Activated CD8-positive, alpha-beta T cell treated with anti-CD3 and anti-CD28 coated beads for 36 hours (primary cell): ENCODE measurements around the gene TIMM23. TPM values are rescaled to one million over a fixed set of nuclear protein-coding genes. Genes with fewer than 3 reads are reported as not detected.
A peak's percentile ranks its signal among the peaks of the same experiment; 100 is the strongest.
"Not testable (repeated sequence)": the region's sequence is repeated elsewhere in the genome, so short reads cannot be mapped to it uniquely, and the experiment has no call there.

Source experiments
- ATAC-seq: fragments of 200-7000 bp; cut with Tn5 transposase; one replicate; pipeline ENCODE4 v1.10.0; 2021; ENCODE audit warnings: mild to moderate bottlenecking, moderate library complexity
- CTCF ChIA-PET: fragments of 350-600 bp; sonication (Branson Sonifier 250); formaldehyde crosslinking; loops from one replicate; lab custom pipeline; 2021; ENCODE audit warnings: antibody characterized with exemption; lab: Charles Lee
- POLR2A ChIA-PET: fragments of 350-600 bp; sonication (Branson Sonifier 250); formaldehyde crosslinking; loops from one replicate; lab custom pipeline; 2021; ENCODE audit warnings: antibody characterized with exemption; lab: Charles Lee
- DNase-seq: peaks from one replicate; pipeline ENCODE4 v3.0.0-alpha.2; 2020
- H3K27ac Mint-ChIP-seq: one replicate; pipeline ENCODE4 v1.8.0; 2021; ENCODE audit warnings: mild to moderate bottlenecking, mixed read lengths
- H3K27me3 Mint-ChIP-seq: one replicate; pipeline ENCODE4 v1.8.0; 2021; ENCODE audit warnings: mixed read lengths
- H3K36me3 Mint-ChIP-seq: one replicate; pipeline ENCODE4 v1.8.0; 2021; ENCODE audit warnings: low read depth, mixed read lengths
- H3K4me1 Mint-ChIP-seq: one replicate; pipeline ENCODE4 v1.8.0; 2021; ENCODE audit warnings: low read depth, mixed read lengths
- H3K4me3 Mint-ChIP-seq: one replicate; pipeline ENCODE4 v1.8.0; 2021; ENCODE audit warnings: mild to moderate bottlenecking, moderate library complexity, mixed read lengths
- H3K9me3 Mint-ChIP-seq: one replicate; pipeline ENCODE4 v1.8.0; 2021; ENCODE audit warnings: mixed read lengths
- CTCF ChIP-seq: fragments of 200-600 bp; IDR thresholded peaks from one replicate; pipeline ENCODE4 v1.8.0; 2022; ENCODE audit warnings: antibody characterized with exemption, mild to moderate bottlenecking
- intact Hi-C: fragments of 100-400 bp; cut with micrococcal nuclease; formaldehyde crosslinking; loops from one replicate; pipeline ENCODE4 v1.10.0; 2022
- total RNA-seq, 2 experiments: library from RNA; stranded (reverse); gene quantifications; one replicate each; pipeline ENCODE4 v1.2.3, GENCODE V29; 2021

The TIMM23 gene
- total RNA-seq, 2 experiments from 2014 or later, result 70.7 to 76.2 TPM

- POLR2A ChIA-PET, H3K27me3 Mint-ChIP-seq, H3K36me3 Mint-ChIP-seq, ATAC-seq, DNase-seq, intact Hi-C loops, CTCF ChIA-PET, H3K27ac Mint-ChIP-seq, H3K4me1 Mint-ChIP-seq, H3K4me3 Mint-ChIP-seq, H3K9me3 Mint-ChIP-seq: not testable (repeated sequence)
These were observed 9.4 kb upstream of the TIMM23 start for GRCh38 chr10:45962686-45963452.

GRCh38 chr10:45971019-45971418 is 1.3 kb upstream of the TIMM23 start:
- DNase-seq, CTCF ChIA-PET, H3K27me3 Mint-ChIP-seq, intact Hi-C loops, H3K27ac Mint-ChIP-seq, POLR2A ChIA-PET, H3K9me3 Mint-ChIP-seq, ATAC-seq: not testable (repeated sequence)
- peaks cover 29% of the 10 kb centered on the region for H3K4me1 Mint-ChIP-seq
- H3K4me3 Mint-ChIP-seq, result peak overlapping the region; percentile 99
- H3K36me3 Mint-ChIP-seq, result peaks cover 19% of the 10 kb centered on the region

GRCh38 chr10:45971742-45972105 is 565 bp upstream of the TIMM23 start:
- ATAC-seq, result peak; percentile 45
- Mint-ChIP-seq H3K4me1 (peaks cover 30% of the 10 kb centered on the region), H3K27ac (peak overlapping the region; percentile 91), H3K4me3 (peak overlapping the region; percentile 99), H3K36me3 (peaks cover 20% of the 10 kb centered on the region)
- POLR2A ChIA-PET, CTCF ChIA-PET, H3K27me3 Mint-ChIP-seq, intact Hi-C loops, H3K9me3 Mint-ChIP-seq: not testable (repeated sequence)
- DNase-seq, result peak; percentile 15

GRCh38 chr10:45972813-45973169 is 502 bp downstream of the TIMM23 start:
- peaks cover 24% of the 10 kb centered on the region for H3K36me3 Mint-ChIP-seq
- H3K4me3 Mint-ChIP-seq, result peak overlapping the region; percentile 99
- ATAC-seq, POLR2A ChIA-PET, intact Hi-C loops, H3K27me3 Mint-ChIP-seq, DNase-seq, CTCF ChIA-PET, H3K9me3 Mint-ChIP-seq: not testable (repeated sequence)
- H3K4me1 Mint-ChIP-seq, result peaks cover 30% of the 10 kb centered on the region
- peak overlapping the region; percentile 96 for H3K27ac Mint-ChIP-seq

GRCh38 chr10:45974041-45974440 is 1.8 kb downstream of the TIMM23 start:
- Mint-ChIP-seq H3K4me3 (peak overlapping the region; percentile 99), H3K36me3 (peaks cover 24% of the 10 kb centered on the region), H3K4me1 (peaks cover 26% of the 10 kb centered on the region), H3K27ac (peak overlapping the region; percentile 17)
- CTCF ChIA-PET, POLR2A ChIA-PET, DNase-seq, intact Hi-C loops, H3K27me3 Mint-ChIP-seq, H3K9me3 Mint-ChIP-seq, ATAC-seq: not testable (repeated sequence)

- POLR2A ChIA-PET, H3K9me3 Mint-ChIP-seq, intact Hi-C loops, H3K4me3 Mint-ChIP-seq, H3K27ac Mint-ChIP-seq, ATAC-seq, H3K27me3 Mint-ChIP-seq, DNase-seq, CTCF ChIA-PET: not testable (repeated sequence)
- peaks cover 21% of the 10 kb centered on the region for H3K4me1 Mint-ChIP-seq
- peaks cover 23% of the 10 kb centered on the region for H3K36me3 Mint-ChIP-seq
These were observed 6.3 kb downstream of the TIMM23 start for GRCh38 chr10:45978554-45978953.

GRCh38 chr10:45981367-45981766 is 9.1 kb downstream of the TIMM23 start:
- intact Hi-C loops, DNase-seq, H3K27me3 Mint-ChIP-seq, POLR2A ChIA-PET, H3K9me3 Mint-ChIP-seq, H3K4me3 Mint-ChIP-seq, ATAC-seq, H3K27ac Mint-ChIP-seq, CTCF ChIA-PET, H3K4me1 Mint-ChIP-seq: not testable (repeated sequence)
- H3K36me3 Mint-ChIP-seq, result peaks cover 16% of the 10 kb centered on the region

- DNase-seq, result peak; percentile 48
- H3K27me3 Mint-ChIP-seq, H3K9me3 Mint-ChIP-seq, H3K4me1 Mint-ChIP-seq, intact Hi-C loops, POLR2A ChIA-PET, CTCF ChIA-PET, H3K27ac Mint-ChIP-seq, H3K4me3 Mint-ChIP-seq: not testable (repeated sequence)
- ATAC-seq, result peak; percentile 74
- H3K36me3 Mint-ChIP-seq, result peaks cover 13% of the 10 kb centered on the region
- TF ChIP-seq CTCF, result peak; percentile 32
These were observed 11.4 kb downstream of the TIMM23 start for GRCh38 chr10:45983538-45984186.

- CTCF ChIA-PET, DNase-seq, ATAC-seq, H3K4me3 Mint-ChIP-seq, H3K27me3 Mint-ChIP-seq, H3K27ac Mint-ChIP-seq, intact Hi-C loops, H3K4me1 Mint-ChIP-seq, POLR2A ChIA-PET, H3K9me3 Mint-ChIP-seq: not testable (repeated sequence)
- peaks cover 13% of the 10 kb centered on the region for H3K36me3 Mint-ChIP-seq
These were observed 12.2 kb downstream of the TIMM23 start for GRCh38 chr10:45984473-45984872.

- H3K27ac Mint-ChIP-seq, DNase-seq, POLR2A ChIA-PET, intact Hi-C loops, H3K4me3 Mint-ChIP-seq, H3K4me1 Mint-ChIP-seq, CTCF ChIA-PET, ATAC-seq, H3K27me3 Mint-ChIP-seq, H3K9me3 Mint-ChIP-seq: not testable (repeated sequence)
- peaks cover 13% of the 10 kb centered on the region for H3K36me3 Mint-ChIP-seq
These were observed 13.3 kb downstream of the TIMM23 start for GRCh38 chr10:45985590-45985989.
